SKM-1 (cell line): ENCODE data around the gene CDK15.

Source experiments
- DNase-seq: peaks from one replicate; lab custom pipeline; 2025; ENCODE audit not compliant: unreplicated experiment; lab: John Stamatoyannopoulos, UW

CDK15 gene

GRCh38 chr2:201932511-201932910, 126.2 kb downstream of the CDK15 start:
- no peak for DNase-seq

- DNase-seq = no peak
Measured at GRCh38 chr2:201933792-201934237, 127.5 kb downstream of the CDK15 start.

GRCh38 chr2:201936817-201937216, 130.5 kb downstream of the CDK15 start:
- no peak for DNase-seq

GRCh38 chr2:201937343-201937742, 131.0 kb downstream of the CDK15 start:
- no peak for DNase-seq

- DNase-seq = no peak
Measured at GRCh38 chr2:201938156-201938775, 131.9 kb downstream of the CDK15 start.

GRCh38 chr2:201938781-201939180, 132.4 kb downstream of the CDK15 start:
- no peak for DNase-seq

- DNase-seq = no peak
Measured at GRCh38 chr2:201939453-201939941, 133.2 kb downstream of the CDK15 start.

- no peak for DNase-seq
Measured at GRCh38 chr2:201942531-201942930, 136.2 kb downstream of the CDK15 start.
